Gastroesophageal sphincter (tissue), 4 donors: Measurements from ENCODE around the gene MYO1D. TPM values are rescaled to one million over a fixed set of nuclear protein-coding genes. Genes with fewer than 3 reads are reported as not detected.

Experiments
- ATAC-seq: fragments of 150-250 bp; one replicate; pipeline ENCODE4 v1.9.1; 2016; ENCODE audit warnings: mild to moderate bottlenecking, moderate library complexity
- H3K27ac ChIP-seq, 4 donors: fragments of 200-600 bp; sonication (generic) in 3 of 4; 1 replicate in 3 of 4; 2 replicates in 1 of 4; pipeline ENCODE4 v1.5.1; 2016 to 2019
- H3K27me3 ChIP-seq: fragments of 200-600 bp; sonication (generic); one replicate; pipeline ENCODE4 v1.5.1; 2019
- H3K36me3 ChIP-seq, 2 donors: fragments of 200-600 bp; sonication (generic); one replicate each; pipeline ENCODE4 v1.5.1; 2019; ENCODE audit warnings: control low read depth in 1 of 2
- H3K4me1 ChIP-seq, 3 donors: fragments of 200-600 bp; sonication (generic); 1 replicate in 2 of 3; 2 replicates in 1 of 3; pipeline ENCODE4 v1.5.1; 2016 to 2019; ENCODE audit warnings: control low read depth in 2 of 3
- H3K4me3 ChIP-seq, 2 donors: fragments of 200-600 bp; sonication (generic); one replicate each; pipeline ENCODE4 v1.5.1; 2019; ENCODE audit warnings: mild to moderate bottlenecking in 1 of 2, moderate library complexity in 1 of 2
- H3K9me3 ChIP-seq, 3 donors: fragments of 200-600 bp; sonication (generic); one replicate each; pipeline ENCODE4 v1.5.1; 2017 to 2019; ENCODE audit warnings: control low read depth in 2 of 3
- EP300 ChIP-seq: sonication (generic); formaldehyde crosslinking; IDR thresholded peaks from one replicate; pipeline ENCODE4 v1.6.1; 2017; ENCODE audit warnings: antibody characterized with exemption, mild to moderate bottlenecking
- POLR2A ChIP-seq, 2 donors: fragments of 450-650 bp; IDR thresholded peaks; one replicate each; pipeline ENCODE4 v1.6.1; 2017; ENCODE audit warnings: antibody characterized with exemption in 2 of 2, mild to moderate bottlenecking in 2 of 2, moderate library complexity in 1 of 2
- POLR2AphosphoS5 ChIP-seq: sonication (generic); formaldehyde crosslinking; IDR thresholded peaks from one replicate; pipeline ENCODE4 v1.6.1; 2017; ENCODE audit warnings: antibody characterized with exemption
- WGBS, 2 donors: methylation state at CpG; one replicate each; pipeline ENCODE4 v1.1.5; 2018; ENCODE audit warnings: low coverage in 1 of 2; 5-methylcytosine and 5-hydroxymethylcytosine counted together
- total RNA-seq, 4 donors: library from RNA; depleted of rRNA; stranded (reverse); fragments of >200 nt; gene quantifications; one replicate each; pipeline ENCODE4 v1.1.0, GENCODE V29; 2016
- TF ChIP-seq, protein P1 (sequence below), 4 experiments: fragments of 200-600 bp in 2 of 4; fragments of 450-650 bp in 2 of 4; sonication (generic) in 1 of 4; IDR thresholded peaks; one replicate each; pipeline ENCODE4 v1.5.1; 2017 to 2019; ENCODE audit warnings: antibody characterized with exemption in 4 of 4, mild to moderate bottlenecking in 2 of 4, moderate library complexity in 2 of 4

The MYO1D gene
- total RNA-seq, 4 donors from 2014 or later: 28.2 to 63.5 (median 47.2) TPM

DNA sequence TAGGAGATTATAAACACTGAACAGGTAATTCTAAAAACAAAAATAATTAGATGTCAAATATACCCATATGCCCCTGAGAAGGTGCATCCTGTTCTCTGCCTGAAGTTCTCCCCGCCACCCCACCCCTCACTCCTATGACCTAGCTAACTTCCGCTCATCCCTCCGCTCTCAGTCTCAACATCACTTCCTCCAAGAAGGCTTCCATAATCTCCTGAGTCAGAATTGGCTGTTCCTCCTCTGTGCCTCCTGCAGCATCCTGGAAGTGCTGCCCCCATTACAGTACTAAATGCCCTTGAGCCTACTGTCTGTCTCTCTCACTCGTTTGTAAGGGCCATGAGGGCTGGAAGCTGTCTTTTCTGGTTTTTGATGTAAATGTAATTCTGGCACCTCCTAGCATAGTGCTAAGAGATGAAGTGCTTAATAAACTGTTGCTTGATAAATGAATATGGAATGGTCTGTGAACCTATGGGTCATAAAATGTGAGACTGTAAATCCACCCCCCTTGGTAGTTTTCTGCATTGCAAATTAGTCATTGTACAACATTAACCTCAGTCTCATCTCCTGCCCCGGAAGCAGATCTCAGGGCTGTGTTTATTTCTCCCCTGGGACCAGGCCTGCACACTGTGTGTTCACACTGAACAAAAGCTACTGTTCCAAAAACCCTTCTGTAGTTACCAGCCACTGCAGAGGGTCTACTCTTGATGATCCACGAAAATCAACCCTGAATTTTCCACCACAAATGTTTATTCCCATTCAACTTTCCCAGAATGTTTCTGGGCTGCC is 3.9 kb upstream of the MYO1D start:
- ATAC-seq: no peak
- TF ChIP-seq EP300: no peak
- Histone ChIP-seq H3K4me3 (no peak overlapping the region), H3K27me3 (no peaks in the 10 kb centered on the region), H3K27ac (no peak overlapping the region), H3K9me3 (no peaks in the 10 kb centered on the region), H3K36me3 (no peaks in the 10 kb centered on the region), H3K4me1 (peaks cover 0 to 19% (median 6%) of the 10 kb centered on the region in 3 donors)
- 80% methylated on average over 2 to 5 of the region's 6 CpGs for WGBS, 2 donors

GRCh38 chr17:32879134-32879533 is 2.2 kb upstream of the MYO1D start:
- H3K27me3 ChIP-seq: no peaks in the 10 kb centered on the region

GRCh38 chr17:32878211-32878610 is 1.3 kb upstream of the MYO1D start:
- 54% methylated on average over 3 of the region's 3 CpGs; no CpG with 5 or more reads in 1 of the 2 donors for WGBS, 2 donors
- Histone ChIP-seq H3K36me3 (no peaks in the 10 kb centered on the region), H3K4me3 (no peak overlapping the region), H3K4me1 (peaks cover 0 to 27% (median 6%) of the 10 kb centered on the region in 3 donors), H3K9me3 (no peaks in the 10 kb centered on the region), H3K27me3 (no peaks in the 10 kb centered on the region), H3K27ac (peak overlapping the region in 1 of 4 donors; percentile 89)
- TF ChIP-seq EP300: no peak
- TF ChIP-seq POLR2A (IDR thresholded peaks at IDR 0.05): no peak
- TF ChIP-seq POLR2AphosphoS5: no peak
- TF ChIP-seq, protein P1, sequence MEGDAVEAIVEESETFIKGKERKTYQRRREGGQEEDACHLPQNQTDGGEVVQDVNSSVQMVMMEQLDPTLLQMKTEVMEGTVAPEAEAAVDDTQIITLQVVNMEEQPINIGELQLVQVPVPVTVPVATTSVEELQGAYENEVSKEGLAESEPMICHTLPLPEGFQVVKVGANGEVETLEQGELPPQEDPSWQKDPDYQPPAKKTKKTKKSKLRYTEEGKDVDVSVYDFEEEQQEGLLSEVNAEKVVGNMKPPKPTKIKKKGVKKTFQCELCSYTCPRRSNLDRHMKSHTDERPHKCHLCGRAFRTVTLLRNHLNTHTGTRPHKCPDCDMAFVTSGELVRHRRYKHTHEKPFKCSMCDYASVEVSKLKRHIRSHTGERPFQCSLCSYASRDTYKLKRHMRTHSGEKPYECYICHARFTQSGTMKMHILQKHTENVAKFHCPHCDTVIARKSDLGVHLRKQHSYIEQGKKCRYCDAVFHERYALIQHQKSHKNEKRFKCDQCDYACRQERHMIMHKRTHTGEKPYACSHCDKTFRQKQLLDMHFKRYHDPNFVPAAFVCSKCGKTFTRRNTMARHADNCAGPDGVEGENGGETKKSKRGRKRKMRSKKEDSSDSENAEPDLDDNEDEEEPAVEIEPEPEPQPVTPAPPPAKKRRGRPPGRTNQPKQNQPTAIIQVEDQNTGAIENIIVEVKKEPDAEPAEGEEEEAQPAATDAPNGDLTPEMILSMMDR (IDR thresholded peaks at IDR 0.05): no peak
- no peak for ATAC-seq

More at GRCh38 chr17:32879134-32879533, 2.2 kb upstream of the MYO1D start:
- ATAC-seq: no peak
- H3K4me1 ChIP-seq: peaks cover 0 to 27% (median 6%) of the 10 kb centered on the region in 3 donors
- no peaks in the 10 kb centered on the region for H3K36me3 ChIP-seq
- H3K27ac ChIP-seq: no peak overlapping the region
- TF ChIP-seq EP300: no peak
- no peak for TF ChIP-seq POLR2AphosphoS5
- no peak for TF ChIP-seq POLR2A (IDR thresholded peaks at IDR 0.05)
- TF ChIP-seq, protein P1 (IDR thresholded peaks at IDR 0.05): no peak
- no peaks in the 10 kb centered on the region for H3K9me3 ChIP-seq
- no peak overlapping the region for H3K4me3 ChIP-seq
- 73 to 90% methylated on average over 1 of the region's 1 CpG for WGBS, 2 donors

DNA sequence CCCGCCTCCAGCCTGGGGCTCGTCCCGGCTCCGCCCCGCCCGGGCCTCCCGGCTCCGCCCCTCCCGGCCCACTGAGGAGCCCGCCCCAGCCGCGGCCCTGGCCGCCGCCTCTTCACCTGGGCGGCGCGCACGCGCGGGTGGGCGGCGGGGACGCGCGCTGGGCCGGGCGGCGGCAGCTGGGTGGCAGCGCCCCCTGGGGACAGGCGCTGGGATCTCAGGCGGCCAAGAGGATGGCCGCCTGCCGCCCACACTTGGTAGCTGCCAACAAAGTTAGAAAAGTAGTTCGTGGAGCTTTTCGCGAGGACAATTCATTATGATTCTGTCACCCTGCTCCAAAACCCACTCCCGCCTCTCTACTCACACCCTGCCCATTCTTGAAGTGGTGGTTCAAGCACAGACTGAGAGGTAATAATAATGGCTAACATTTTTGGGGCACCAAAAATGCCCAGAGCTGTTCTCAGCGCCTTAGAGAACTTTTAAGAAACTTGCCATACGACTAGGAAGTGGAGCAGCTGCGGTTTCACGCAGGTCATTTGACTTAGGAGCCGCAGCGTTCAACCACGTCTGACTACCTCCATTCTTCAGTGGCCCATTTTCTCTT is 340 bp upstream of the MYO1D start:
- Histone ChIP-seq H3K36me3 (no peaks in the 10 kb centered on the region), H3K4me1 (peaks cover 0 to 27% (median 6%) of the 10 kb centered on the region in 3 donors), H3K27me3 (no peaks in the 10 kb centered on the region), H3K27ac (peak overlapping the region in 3 of 4 donors; percentile 83 to 91 (median 89)), H3K4me3 (peak overlapping the region; percentile 66 to 92), H3K9me3 (no peaks in the 10 kb centered on the region)
- TF ChIP-seq POLR2AphosphoS5 (no peak), POLR2A (IDR thresholded peaks at IDR 0.05) (no peak), EP300 (no peak)
- TF ChIP-seq, protein P1 (IDR thresholded peaks at IDR 0.05): peak; percentile 84 to 99 (median 92)
- 0 to 2% methylated on average over 8 to 10 of the region's 44 CpGs for WGBS, 2 donors
- ATAC-seq: peak; percentile 99

GRCh38 chr17:32875923-32876416 is 954 bp downstream of the MYO1D start:
- Histone ChIP-seq H3K4me3 (peak overlapping the region; percentile 66 to 92), H3K36me3 (no peaks in the 10 kb centered on the region), H3K4me1 (peaks cover 0 to 35% (median 8%) of the 10 kb centered on the region in 3 donors), H3K27me3 (no peaks in the 10 kb centered on the region), H3K27ac (peak overlapping the region; percentile 52 to 91 (median 86)), H3K9me3 (no peaks in the 10 kb centered on the region)
- TF ChIP-seq POLR2A (IDR thresholded peaks at IDR 0.05) (no peak), POLR2AphosphoS5 (no peak), EP300 (no peak)
- TF ChIP-seq, protein P1 (IDR thresholded peaks at IDR 0.05): no peak
- no peak for ATAC-seq
- WGBS, 2 donors: 2 to 5% methylated on average over 8 to 15 of the region's 15 CpGs
